HEK293 (cell line): ENCODE results near the gene WDPCP.

Experiments
- KLF7 ChIP-seq: fragments of 450-650 bp; formaldehyde crosslinking; IDR thresholded peaks from 2 replicates; pipeline ENCODE4 v1.5.1; 2016; ENCODE audit warnings: missing biosample characterization, missing genetic modification characterization, borderline replicate concordance
- MYNN ChIP-seq: fragments of 450-650 bp; formaldehyde crosslinking; IDR thresholded peaks from 2 replicates; pipeline ENCODE4 v1.5.1; 2016; ENCODE audit warnings: missing biosample characterization, missing genetic modification characterization, borderline replicate concordance
- SP7 ChIP-seq: fragments of 450-650 bp; formaldehyde crosslinking; IDR thresholded peaks from 2 replicates; pipeline ENCODE4 v1.5.1; 2016; ENCODE audit warnings: missing biosample characterization, missing genetic modification characterization
- ZBTB48 ChIP-seq: fragments of 450-650 bp; formaldehyde crosslinking; IDR thresholded peaks from 2 replicates; pipeline ENCODE4 v1.5.1; 2016; ENCODE audit warnings: missing biosample characterization, missing genetic modification characterization
- ZNF274 ChIP-seq, 2 experiments: fragments of 200-500 bp in 1 of 2; fragments of 450-650 bp in 1 of 2; sonication (Bioruptor generic) in 1 of 2; formaldehyde crosslinking in 1 of 2; IDR thresholded peaks; 2 replicates each; pipeline versions ENCODE4 v1.5.1 to v1.6.1; 2014 to 2016; ENCODE audit warnings: borderline replicate concordance in 1 of 2, inconsistent platforms in 1 of 2, low read length in 1 of 2, missing biosample characterization in 1 of 2, missing genetic modification characterization in 1 of 2
- ZNF629 ChIP-seq: fragments of 450-650 bp; formaldehyde crosslinking; IDR thresholded peaks from 2 replicates; pipeline ENCODE4 v1.5.1; 2017; ENCODE audit warnings: missing biosample characterization, missing genetic modification characterization
- ZNF660 ChIP-seq: fragments of 450-650 bp; IDR thresholded peaks from 2 replicates; pipeline ENCODE4 v1.5.1; 2018; ENCODE audit warnings: missing biosample characterization, mild to moderate bottlenecking, missing genetic modification characterization
- TF ChIP-seq, protein P1 (sequence below): fragments of 450-650 bp; formaldehyde crosslinking; IDR thresholded peaks from 2 replicates; pipeline ENCODE4 v1.5.1; 2016; ENCODE audit warnings: missing biosample characterization, missing genetic modification characterization
- TF ChIP-seq, protein P2 (sequence below): IDR thresholded peaks from 2 replicates; pipeline ENCODE4 v1.6.1; 2011; ENCODE audit warnings: mild to moderate bottlenecking, low read depth, low read length, borderline replicate concordance

DNA sequence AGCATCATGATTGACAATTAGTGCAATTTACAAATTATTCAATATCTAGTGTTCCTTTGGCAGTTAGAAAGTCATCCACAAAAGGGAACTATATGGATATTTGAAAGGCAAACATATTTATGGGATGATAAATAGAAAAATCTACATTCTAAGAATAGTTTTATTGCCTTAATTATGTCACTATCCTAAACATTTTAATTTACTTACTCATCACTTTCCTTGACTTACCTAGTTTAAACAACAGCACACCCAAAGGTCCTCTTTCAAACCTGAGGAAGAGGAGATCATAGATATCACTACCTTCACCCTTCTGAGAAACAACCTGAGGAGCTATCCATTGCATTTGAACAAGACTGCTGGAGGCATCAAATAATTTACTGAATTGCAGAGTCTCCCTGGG is 184.5 kb downstream of the WDPCP start:
- TF ChIP-seq SP7 (tag by site-specific recombination) (no peak), ZNF660 (no peak), ZBTB48 (tag by site-specific recombination) (no peak), KLF7 (tag by site-specific recombination) (no peak), ZNF274 (IDR thresholded peaks at IDR 0.05; ENCODE audit: low read length) (no peak), ZNF274 (tag by site-specific recombination; IDR thresholded peaks at IDR 0.05; ENCODE audit: borderline replicate concordance) (no peak), ZNF629 (tag by site-specific recombination) (no peak), MYNN (tag by site-specific recombination) (no peak)
- TF ChIP-seq, protein P1, sequence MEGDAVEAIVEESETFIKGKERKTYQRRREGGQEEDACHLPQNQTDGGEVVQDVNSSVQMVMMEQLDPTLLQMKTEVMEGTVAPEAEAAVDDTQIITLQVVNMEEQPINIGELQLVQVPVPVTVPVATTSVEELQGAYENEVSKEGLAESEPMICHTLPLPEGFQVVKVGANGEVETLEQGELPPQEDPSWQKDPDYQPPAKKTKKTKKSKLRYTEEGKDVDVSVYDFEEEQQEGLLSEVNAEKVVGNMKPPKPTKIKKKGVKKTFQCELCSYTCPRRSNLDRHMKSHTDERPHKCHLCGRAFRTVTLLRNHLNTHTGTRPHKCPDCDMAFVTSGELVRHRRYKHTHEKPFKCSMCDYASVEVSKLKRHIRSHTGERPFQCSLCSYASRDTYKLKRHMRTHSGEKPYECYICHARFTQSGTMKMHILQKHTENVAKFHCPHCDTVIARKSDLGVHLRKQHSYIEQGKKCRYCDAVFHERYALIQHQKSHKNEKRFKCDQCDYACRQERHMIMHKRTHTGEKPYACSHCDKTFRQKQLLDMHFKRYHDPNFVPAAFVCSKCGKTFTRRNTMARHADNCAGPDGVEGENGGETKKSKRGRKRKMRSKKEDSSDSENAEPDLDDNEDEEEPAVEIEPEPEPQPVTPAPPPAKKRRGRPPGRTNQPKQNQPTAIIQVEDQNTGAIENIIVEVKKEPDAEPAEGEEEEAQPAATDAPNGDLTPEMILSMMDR: no peak
- TF ChIP-seq, protein P2, sequence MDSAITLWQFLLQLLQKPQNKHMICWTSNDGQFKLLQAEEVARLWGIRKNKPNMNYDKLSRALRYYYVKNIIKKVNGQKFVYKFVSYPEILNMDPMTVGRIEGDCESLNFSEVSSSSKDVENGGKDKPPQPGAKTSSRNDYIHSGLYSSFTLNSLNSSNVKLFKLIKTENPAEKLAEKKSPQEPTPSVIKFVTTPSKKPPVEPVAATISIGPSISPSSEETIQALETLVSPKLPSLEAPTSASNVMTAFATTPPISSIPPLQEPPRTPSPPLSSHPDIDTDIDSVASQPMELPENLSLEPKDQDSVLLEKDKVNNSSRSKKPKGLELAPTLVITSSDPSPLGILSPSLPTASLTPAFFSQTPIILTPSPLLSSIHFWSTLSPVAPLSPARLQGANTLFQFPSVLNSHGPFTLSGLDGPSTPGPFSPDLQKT: no peak
